Fibroblast of lung (primary cell): ENCODE measurements around the gene COL28A1.
"Not testable (repeated sequence)": the region's sequence is repeated elsewhere in the genome, so short reads cannot be mapped to it uniquely, and the experiment has no call there.

Experiments used
- CTCF ChIP-seq, 2 donors: IDR thresholded peaks in 1 of 2; conservative IDR thresholded peaks in 1 of 2; 1 replicate in 1 of 2; 2 replicates in 1 of 2; pipeline ENCODE4 v1.5.1; 2011 to 2012; ENCODE audit warnings: low read length in 2 of 2, control low read depth in 1 of 2, inconsistent platforms in 1 of 2, low read depth in 1 of 2, mild to moderate bottlenecking in 1 of 2
- EZH2 ChIP-seq: IDR thresholded peaks from 2 replicates; pipeline ENCODE4 v1.5.1; 2012; ENCODE audit warnings: low read length, control low read depth, mild to moderate bottlenecking; ENCODE audit errors: missing control alignments

- not testable (repeated sequence) for TF ChIP-seq CTCF (conservative IDR thresholded peaks at IDR 0.05 in 1 of 2, IDR thresholded peaks at IDR 0.05 in 1 of 2; ENCODE audit: low read depth in 1 of 2, low read length in 2 of 2); EZH2
Observed at GRCh38 chr7:7464991-7465765, 70.5 kb downstream of the COL28A1 start.
